Dendritic cell treated with granulocyte-macrophage colony-stimulating factor and Interleukin-4, amounts not matched to agents 40 ng/mL and 50 ng/mL, for 4 days (primary cell): Measurements from ENCODE around the gene EPB41L3.

Source experiments
- H3K27ac Mint-ChIP-seq: one replicate; pipeline ENCODE4 v1.8.0; 2022; ENCODE audit warnings: mild to moderate bottlenecking, mixed read lengths
- H3K27me3 Mint-ChIP-seq: one replicate; pipeline ENCODE4 v1.8.0; 2022; ENCODE audit warnings: mild to moderate bottlenecking, mixed read lengths
- H3K36me3 Mint-ChIP-seq: one replicate; pipeline ENCODE4 v1.8.0; 2022; ENCODE audit warnings: low read depth, mixed read lengths
- H3K4me1 Mint-ChIP-seq: one replicate; pipeline ENCODE4 v1.8.0; 2022; ENCODE audit warnings: low read depth, mixed read lengths
- H3K4me3 Mint-ChIP-seq: one replicate; pipeline ENCODE4 v1.8.0; 2022; ENCODE audit warnings: mild to moderate bottlenecking, moderate library complexity, mixed read lengths
- H3K9me3 Mint-ChIP-seq: one replicate; pipeline ENCODE4 v1.8.0; 2022; ENCODE audit warnings: mixed read lengths
- intact Hi-C: fragments of 100-400 bp; cut with micrococcal nuclease; formaldehyde crosslinking; loops from one replicate; pipeline ENCODE4 v1.15.0; 2022

Gene EPB41L3

DNA sequence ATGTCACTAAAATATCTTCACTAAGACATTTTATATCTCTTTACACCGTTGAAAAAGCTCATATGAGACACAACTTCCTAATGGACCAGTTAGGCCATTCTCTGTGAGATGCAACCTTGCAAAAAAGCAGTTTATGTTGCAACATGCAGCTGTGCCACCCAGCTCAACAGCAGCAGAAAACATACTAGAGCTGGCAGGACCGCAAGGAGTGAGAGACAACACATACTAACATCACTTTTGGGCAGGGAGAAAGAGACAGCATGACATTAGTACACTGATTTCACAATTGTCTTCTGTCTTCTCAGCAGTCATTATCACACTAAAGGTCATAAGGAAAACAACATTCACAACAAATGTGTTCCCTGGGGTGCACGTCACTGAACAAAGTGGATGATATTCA lies 122.9 kb downstream of the EPB41L3 start:
- Mint-ChIP-seq H3K36me3 (peaks cover 56% of the 10 kb centered on the region), H3K27ac (peak overlapping the region; percentile 41), H3K4me3 (no peak overlapping the region), H3K4me1 (peaks cover 50% of the 10 kb centered on the region), H3K27me3 (no peaks in the 10 kb centered on the region), H3K9me3 (no peaks in the 10 kb centered on the region)
- intact Hi-C loops = no loop called here

DNA sequence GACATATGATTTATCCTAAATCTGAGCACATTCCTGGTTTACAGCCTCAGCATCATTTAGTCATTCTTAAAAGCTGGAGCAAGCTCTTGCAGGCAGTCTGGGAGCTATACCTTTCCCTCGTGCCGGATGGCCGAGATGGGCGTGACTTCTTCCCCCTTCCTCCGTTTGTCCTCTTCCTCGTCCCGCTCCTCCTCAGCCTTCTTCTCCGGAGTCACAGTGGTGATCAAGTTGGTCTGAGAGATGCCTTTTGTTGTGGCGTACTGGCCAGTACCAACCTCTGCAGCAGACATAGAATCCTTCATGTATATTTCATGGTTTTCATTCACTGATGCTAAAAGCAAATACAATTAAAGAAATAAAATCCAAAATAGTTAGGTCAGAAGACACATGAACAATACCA lies 124.2 kb downstream of the EPB41L3 start:
- Mint-ChIP-seq H3K27me3 (no peaks in the 10 kb centered on the region), H3K9me3 (no peaks in the 10 kb centered on the region), H3K4me3 (no peak overlapping the region), H3K4me1 (peaks cover 41% of the 10 kb centered on the region), H3K36me3 (peaks cover 59% of the 10 kb centered on the region), H3K27ac (peak overlapping the region; percentile 61)
- intact Hi-C loops = loop anchor here (10.0 kb wide), 2 partner anchors 125 to 185 kb away; partner anchors contain the start of gene ZBTB14

GRCh38 chr18:5419030-5419429 lies 124.8 kb downstream of the EPB41L3 start:
- Mint-ChIP-seq H3K4me3 (no peak overlapping the region), H3K27me3 (no peaks in the 10 kb centered on the region), H3K9me3 (no peaks in the 10 kb centered on the region), H3K4me1 (peaks cover 41% of the 10 kb centered on the region), H3K27ac (peak overlapping the region; percentile 61), H3K36me3 (peaks cover 59% of the 10 kb centered on the region)
- intact Hi-C loops = loop anchor here (10.0 kb wide), 2 partner anchors 124 to 184 kb away; partner anchors contain the start of gene ZBTB14

- intact Hi-C loops = loop anchor here (10.0 kb wide), 2 partner anchors 123 to 183 kb away; partner anchors contain the start of gene ZBTB14
- peaks cover 41% of the 10 kb centered on the region for H3K4me1 Mint-ChIP-seq
- H3K36me3 Mint-ChIP-seq = peaks cover 42% of the 10 kb centered on the region
- no peaks in the 10 kb centered on the region for H3K27me3 Mint-ChIP-seq
- no peaks in the 10 kb centered on the region for H3K9me3 Mint-ChIP-seq
- H3K4me3 Mint-ChIP-seq = peak overlapping the region; percentile 24
- peak overlapping the region; percentile 61 for H3K27ac Mint-ChIP-seq
These were observed 126.5 kb downstream of the EPB41L3 start for GRCh38 chr18:5417342-5417741.

- intact Hi-C loops = loop anchor here (10.0 kb wide), 2 partner anchors 121 to 181 kb away; partner anchors contain the start of gene ZBTB14
- no peak overlapping the region for H3K4me3 Mint-ChIP-seq
- H3K4me1 Mint-ChIP-seq = peaks cover 34% of the 10 kb centered on the region
- no peaks in the 10 kb centered on the region for H3K9me3 Mint-ChIP-seq
- H3K27ac Mint-ChIP-seq = no peak overlapping the region
- H3K36me3 Mint-ChIP-seq = peaks cover 36% of the 10 kb centered on the region
- no peaks in the 10 kb centered on the region for H3K27me3 Mint-ChIP-seq
These were observed 127.7 kb downstream of the EPB41L3 start for GRCh38 chr18:5416112-5416511.

- Mint-ChIP-seq H3K4me1 (peaks cover 29% of the 10 kb centered on the region), H3K36me3 (peaks cover 36% of the 10 kb centered on the region), H3K27me3 (no peaks in the 10 kb centered on the region), H3K27ac (no peak overlapping the region), H3K9me3 (no peaks in the 10 kb centered on the region), H3K4me3 (no peak overlapping the region)
- intact Hi-C loops = loop anchor here (10.0 kb wide), 2 partner anchors 121 to 181 kb away; partner anchors contain the start of gene ZBTB14
These were observed 128.1 kb downstream of the EPB41L3 start for GRCh38 chr18:5415665-5416064.

GRCh38 chr18:5415031-5415430 lies 128.8 kb downstream of the EPB41L3 start:
- H3K27me3 Mint-ChIP-seq = no peaks in the 10 kb centered on the region
- H3K9me3 Mint-ChIP-seq = no peaks in the 10 kb centered on the region
- H3K27ac Mint-ChIP-seq = no peak overlapping the region
- intact Hi-C loops = loop anchor here (10.0 kb wide), 2 partner anchors 120 to 180 kb away; partner anchors contain the start of gene ZBTB14
- H3K36me3 Mint-ChIP-seq = peaks cover 41% of the 10 kb centered on the region
- peaks cover 28% of the 10 kb centered on the region for H3K4me1 Mint-ChIP-seq
- no peak overlapping the region for H3K4me3 Mint-ChIP-seq

DNA sequence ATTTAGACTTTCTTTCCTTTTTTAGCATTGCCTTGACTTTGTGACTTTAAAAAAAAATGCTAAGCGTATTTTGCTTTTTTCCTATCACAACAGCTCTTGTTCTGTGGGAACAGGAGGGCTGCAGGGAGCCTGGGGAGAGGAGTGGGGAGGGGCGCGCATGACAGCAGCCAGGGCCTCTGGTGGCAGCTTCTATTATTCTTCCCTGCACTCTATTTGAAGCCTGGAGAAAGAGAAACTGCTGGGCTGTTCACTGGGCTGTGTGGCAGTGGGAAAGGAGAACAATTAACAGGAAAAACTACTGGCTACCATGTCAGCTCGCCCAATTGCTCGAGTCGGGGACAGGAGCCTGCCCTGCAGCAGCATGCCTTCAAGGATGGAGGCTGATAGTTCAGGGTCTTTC lies 129.3 kb downstream of the EPB41L3 start:
- peaks cover 37% of the 10 kb centered on the region for H3K36me3 Mint-ChIP-seq

GRCh38 chr18:5413447-5413846 lies 130.3 kb downstream of the EPB41L3 start:
- Mint-ChIP-seq H3K27me3 (no peaks in the 10 kb centered on the region), H3K9me3 (no peaks in the 10 kb centered on the region), H3K4me1 (peaks cover 12% of the 10 kb centered on the region), H3K4me3 (no peak overlapping the region), H3K27ac (no peak overlapping the region), H3K36me3 (peaks cover 37% of the 10 kb centered on the region)
- intact Hi-C loops = loop anchor here (10.0 kb wide), 2 partner anchors 119 to 179 kb away; partner anchors contain the start of gene ZBTB14

More for the DNA sequence above, 129.3 kb downstream of the EPB41L3 start:
- Mint-ChIP-seq H3K9me3 (no peaks in the 10 kb centered on the region), H3K27me3 (no peaks in the 10 kb centered on the region), H3K27ac (no peak overlapping the region), H3K4me3 (no peak overlapping the region), H3K4me1 (peaks cover 23% of the 10 kb centered on the region)
- intact Hi-C loops = loop anchor here (10.0 kb wide), 2 partner anchors 120 to 180 kb away; partner anchors contain the start of gene ZBTB14

DNA sequence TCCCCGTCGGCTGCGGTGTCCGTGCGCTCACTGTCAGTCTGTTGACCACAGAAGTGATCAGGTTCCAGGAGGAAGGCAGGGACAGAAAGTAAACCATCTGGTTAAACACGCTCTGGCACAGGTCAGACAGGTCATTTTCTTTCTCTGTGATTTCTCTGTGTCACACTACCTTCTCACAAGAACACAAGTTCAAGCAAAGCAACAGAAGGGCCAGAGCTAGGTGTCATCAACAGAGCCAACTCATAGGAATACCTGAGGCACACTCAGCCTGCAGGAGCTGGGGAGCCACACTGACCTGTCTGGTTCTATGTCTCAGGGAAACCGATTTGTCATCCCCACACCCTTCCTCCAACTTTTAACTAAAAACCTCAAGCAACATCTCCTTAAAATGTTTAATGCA lies 133.2 kb downstream of the EPB41L3 start:
- no peak overlapping the region for H3K4me3 Mint-ChIP-seq
- no peaks in the 10 kb centered on the region for H3K27me3 Mint-ChIP-seq

DNA sequence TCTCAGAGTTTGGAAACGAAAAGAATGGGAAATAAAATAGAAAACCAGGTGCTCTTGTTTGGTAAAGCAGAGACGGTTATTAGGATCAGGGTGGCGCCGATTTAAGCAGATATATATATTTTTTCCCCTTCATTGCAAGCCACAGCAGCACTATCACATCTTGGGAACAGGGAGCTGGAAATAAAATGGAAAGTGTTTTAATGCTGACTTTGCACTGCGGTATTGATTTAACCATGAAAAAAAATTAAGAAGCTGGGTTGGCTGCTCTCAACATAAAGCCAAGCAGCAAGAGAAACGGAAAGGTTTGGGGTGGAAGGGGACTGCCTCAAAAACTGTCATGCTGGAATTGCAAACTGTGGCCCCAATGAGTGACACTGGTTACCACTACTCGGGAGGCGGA lies 145.5 kb downstream of the EPB41L3 start:
- intact Hi-C loops = no loop called here
- H3K27me3 Mint-ChIP-seq = no peaks in the 10 kb centered on the region
- peaks cover 82% of the 10 kb centered on the region for H3K36me3 Mint-ChIP-seq
- no peaks in the 10 kb centered on the region for H3K9me3 Mint-ChIP-seq
- H3K4me3 Mint-ChIP-seq = no peak overlapping the region
- no peak overlapping the region for H3K27ac Mint-ChIP-seq
- H3K4me1 Mint-ChIP-seq = no peaks in the 10 kb centered on the region

More for the DNA sequence above, 133.2 kb downstream of the EPB41L3 start:
- H3K9me3 Mint-ChIP-seq = no peaks in the 10 kb centered on the region
- peaks cover 56% of the 10 kb centered on the region for H3K36me3 Mint-ChIP-seq
- no peaks in the 10 kb centered on the region for H3K4me1 Mint-ChIP-seq
- intact Hi-C loops = loop anchor here (10.0 kb wide), 2 partner anchors 116 to 176 kb away; partner anchors contain the start of gene ZBTB14
- no peak overlapping the region for H3K27ac Mint-ChIP-seq

DNA sequence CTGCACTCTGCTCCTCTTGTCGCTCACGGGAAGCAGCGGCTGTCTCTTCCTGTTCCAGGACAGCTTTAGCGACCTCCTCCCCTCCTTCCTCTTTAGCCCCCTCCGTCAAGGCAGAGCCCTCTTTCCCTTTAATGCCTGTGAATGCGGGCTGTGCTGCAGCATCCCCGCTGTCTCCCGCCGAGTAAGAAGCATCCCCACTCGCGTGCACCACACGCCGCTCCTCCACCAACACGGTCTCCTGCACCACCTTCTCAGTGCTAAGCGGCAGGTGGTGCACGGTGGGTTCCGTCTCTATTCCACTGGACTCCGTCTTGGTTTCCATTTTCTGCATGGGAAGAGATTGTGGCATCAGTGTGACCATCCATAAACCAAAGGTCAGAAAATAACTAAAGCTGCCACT lies 146.7 kb downstream of the EPB41L3 start:
- H3K27me3 Mint-ChIP-seq = no peaks in the 10 kb centered on the region
- no peaks in the 10 kb centered on the region for H3K4me1 Mint-ChIP-seq
- no peak overlapping the region for H3K27ac Mint-ChIP-seq
- H3K4me3 Mint-ChIP-seq = no peak overlapping the region
- intact Hi-C loops = no loop called here
- no peaks in the 10 kb centered on the region for H3K9me3 Mint-ChIP-seq
- H3K36me3 Mint-ChIP-seq = peaks cover 90% of the 10 kb centered on the region

GRCh38 chr18:5395860-5396448 lies 147.8 kb downstream of the EPB41L3 start:
- Mint-ChIP-seq H3K27ac (no peak overlapping the region), H3K9me3 (no peaks in the 10 kb centered on the region)
- intact Hi-C loops = no loop called here

GRCh38 chr18:5393779-5394178 lies 150.0 kb downstream of the EPB41L3 start:
- Mint-ChIP-seq H3K27me3 (no peaks in the 10 kb centered on the region), H3K27ac (no peak overlapping the region), H3K4me3 (no peak overlapping the region), H3K9me3 (no peaks in the 10 kb centered on the region), H3K4me1 (no peaks in the 10 kb centered on the region), H3K36me3 (peaks cover 99% of the 10 kb centered on the region)
- intact Hi-C loops = no loop called here

More at GRCh38 chr18:5395860-5396448, 147.8 kb downstream of the EPB41L3 start:
- Mint-ChIP-seq H3K4me1 (no peaks in the 10 kb centered on the region), H3K27me3 (no peaks in the 10 kb centered on the region), H3K36me3 (peaks cover 95% of the 10 kb centered on the region), H3K4me3 (no peak overlapping the region)
